Endothelial cell of umbilical vein (primary cell): ENCODE measurements around the gene PLSCR2. TPM values are rescaled to one million over a fixed set of nuclear protein-coding genes. Genes with fewer than 3 reads are reported as not detected.

Experiments
- BruUV-seq: library from RNA; stranded (reverse); fragments of 400-500 nt; replicated peaks from 2 replicates; lab custom pipeline; 2021; lab: Mats Ljungman, UMichigan
- CTCF ChIA-PET: fragments of 300-600, 350-600 bp; sonication (Branson Sonifier 250); formaldehyde crosslinking; loops from one replicate; lab custom pipeline; 2021; ENCODE audit warnings: antibody characterized with exemption, inconsistent platforms; lab: Charles Lee
- POLR2A ChIA-PET: fragments of 300-600, 350-600 bp; sonication (Branson Sonifier 250); formaldehyde crosslinking; loops from one replicate; lab custom pipeline; 2021; ENCODE audit warnings: antibody characterized with exemption, inconsistent platforms; lab: Charles Lee
- DNase-seq: peaks from one replicate; pipeline ENCODE4 v3.0.0-alpha.2; 2011; ENCODE audit warnings: low read depth, low spot score
- FAIRE-seq: peaks from 2 replicates; lab custom pipeline; 2011; peaks lifted over from hg19 to GRCh38; lab: Jason Lieb, UNC
- H2AFZ ChIP-seq: 2 replicates; pipeline ENCODE4 v1.6.0; 2012; ENCODE audit warnings: low read depth, low read length, control low read depth, inconsistent platforms
- H3K27ac ChIP-seq: 2 replicates; pipeline ENCODE4 v1.5.1; 2011; ENCODE audit warnings: low read depth, mild to moderate bottlenecking, control low read depth, low read length, moderate library complexity; ENCODE audit not compliant: insufficient read depth
- H3K27me3 ChIP-seq, 2 experiments: 2 replicates each; pipeline versions ENCODE4 v1.6.0 to v1.6.1; 2011; ENCODE audit warnings: low read length in 2 of 2, mixed read lengths in 1 of 2; ENCODE audit not compliant: control insufficient read depth in 2 of 2, insufficient read depth in 2 of 2
- H3K36me3 ChIP-seq, 2 experiments: 2 replicates in 1 of 2; 3 replicates in 1 of 2; pipeline ENCODE4 v1.5.1; 2011; ENCODE audit warnings: low read length in 2 of 2, mild to moderate bottlenecking in 1 of 2, moderate library complexity in 1 of 2; ENCODE audit not compliant: control insufficient read depth in 2 of 2, insufficient read depth in 2 of 2; ENCODE audit errors: extremely low read depth in 1 of 2
- H3K4me1 ChIP-seq: 3 replicates; pipeline ENCODE4 v1.5.1; 2011; ENCODE audit warnings: mild to moderate bottlenecking, low read length; ENCODE audit not compliant: control insufficient read depth, insufficient read depth; ENCODE audit errors: extremely low read depth
- H3K4me2 ChIP-seq: 2 replicates; pipeline ENCODE4 v1.6.1; 2011; ENCODE audit warnings: low read length, control low read depth, mixed read lengths; ENCODE audit not compliant: insufficient read depth
- H3K4me3 ChIP-seq, 3 experiments: fragments of 200-600 bp in 1 of 3; sonication (generic), shearing (Covaris generic) in 1 of 3; replicated peaks in 1 of 3; 2 replicates each; pipeline ENCODE4 v1.5.1; 2011 to 2016; ENCODE audit warnings: control low read depth in 3 of 3, low read length in 3 of 3, mild to moderate bottlenecking in 2 of 3, inconsistent platforms in 1 of 3, low read depth in 1 of 3, moderate library complexity in 1 of 3; ENCODE audit not compliant: insufficient read depth in 1 of 3
- H3K79me2 ChIP-seq: 2 replicates; pipeline ENCODE4 v1.6.0; 2012; ENCODE audit warnings: low read length, inconsistent platforms; ENCODE audit not compliant: control insufficient read depth, insufficient read depth
- H3K9ac ChIP-seq: replicated peaks from 2 replicates; pipeline ENCODE3; 2011; ENCODE audit warnings: low read length, control low read depth; ENCODE audit not compliant: insufficient read depth; ENCODE audit errors: extremely low read depth
- H3K9me1 ChIP-seq: replicated peaks from 3 replicates; pipeline ENCODE4 v1.6.0; 2011; ENCODE audit warnings: mild to moderate bottlenecking, low read length; ENCODE audit not compliant: control insufficient read depth, insufficient read depth; ENCODE audit errors: extremely low read depth
- H3K9me3 ChIP-seq: replicated peaks from 2 replicates; pipeline ENCODE4 v1.5.1; 2012; ENCODE audit warnings: low read length, inconsistent platforms; ENCODE audit not compliant: control insufficient read depth, insufficient read depth
- H4K20me1 ChIP-seq: replicated peaks from 2 replicates; pipeline ENCODE3; 2011; ENCODE audit warnings: mild to moderate bottlenecking, low read length; ENCODE audit not compliant: control insufficient read depth, insufficient read depth; ENCODE audit errors: extremely low read depth
- CTCF ChIP-seq, 2 donors: IDR thresholded peaks; 1 replicate in 1 of 2; 2 replicates in 1 of 2; pipeline ENCODE4 v1.5.1; 2011; ENCODE audit warnings: low read length in 2 of 2, mild to moderate bottlenecking in 2 of 2, moderate library complexity in 2 of 2, control low read depth in 1 of 2, inconsistent platforms in 1 of 2, low read depth in 1 of 2; ENCODE audit not compliant: insufficient read depth in 1 of 2; ENCODE audit errors: extremely low read depth in 1 of 2
- EZH2 ChIP-seq: IDR thresholded peaks from 2 replicates; pipeline ENCODE4 v1.6.1; 2012; ENCODE audit warnings: borderline replicate concordance, low read depth, mild to moderate bottlenecking, moderate library complexity, low read length, inconsistent platforms; ENCODE audit not compliant: severe bottlenecking
- FOS ChIP-seq: IDR thresholded peaks from 2 replicates; pipeline ENCODE4 v1.6.1; 2011; ENCODE audit warnings: mild to moderate bottlenecking, low read length, moderate library complexity, borderline replicate concordance; ENCODE audit not compliant: insufficient read depth
- GATA2 ChIP-seq: IDR thresholded peaks from 2 replicates; pipeline ENCODE4 v1.7.0; 2011; ENCODE audit warnings: low read depth, mild to moderate bottlenecking, moderate library complexity, mixed read lengths, low read length; ENCODE audit not compliant: insufficient read length, insufficient read depth
- JUN ChIP-seq: IDR thresholded peaks from 2 replicates; pipeline ENCODE4 v1.6.1; 2011; ENCODE audit warnings: borderline replicate concordance, low read depth; ENCODE audit not compliant: insufficient read length, insufficient read depth
- MAX ChIP-seq: IDR thresholded peaks from 2 replicates; pipeline ENCODE4 v1.6.1; 2011; ENCODE audit not compliant: insufficient read depth, insufficient read length
- MYC ChIP-seq: IDR thresholded peaks from one replicate; pipeline ENCODE4 v1.6.1; 2011; ENCODE audit warnings: mild to moderate bottlenecking, low read depth, low read length
- POLR2A ChIP-seq: IDR thresholded peaks from 2 replicates; pipeline ENCODE4 v1.6.1; 2012; ENCODE audit warnings: low read depth, mild to moderate bottlenecking, control low read depth, low read length
- POLR2AphosphoS5 ChIP-seq: IDR thresholded peaks from 2 replicates; pipeline ENCODE4 v1.6.1; 2012; ENCODE audit warnings: low read depth, mild to moderate bottlenecking, control low read depth, low read length, moderate library complexity; ENCODE audit not compliant: insufficient read depth
- dilution Hi-C: fragments of 300-500 bp; cut with MboI; formaldehyde crosslinking; loops from one replicate; pipeline ENCODE4 v1.15.0; 2019; ENCODE audit warnings: low sequenced_read_pairs; ENCODE audit not compliant: extremely low pct_ligation_motif_present
- intact Hi-C: fragments of 100-400 bp; cut with micrococcal nuclease; formaldehyde crosslinking; loops from one replicate; pipeline ENCODE4 v1.10.0; 2022
- polyA plus RNA-seq, 4 experiments: library from polyadenylated mRNA; depleted of rRNA in 3 of 4; stranded (reverse) in 3 of 4; unstranded in 1 of 4; fragments of >200 nt; gene quantifications; 2 replicates each; pipeline versions ENCODE4 v1.2.1 to v1.2.3, GENCODE V29; 2011 to 2012; ENCODE audit warnings: missing spikeins in 1 of 4
- total RNA-seq: library from RNA; stranded (reverse); gene quantifications from 2 replicates; pipeline ENCODE4 v1.2.3, GENCODE V29; 2021

The PLSCR2 gene
- total and polyA plus RNA-seq, 2 donors (not counting 3 experiments of a cell fraction or from before 2014, with no cell fraction given) = not detected

GRCh38 chr3:146421819-146422759 lies 47.3 kb downstream of the PLSCR2 start:
- H3K27me3 ChIP-seq = no peaks in the 10 kb centered on the region
- H3K9me3 ChIP-seq = no peaks in the 10 kb centered on the region
- POLR2A ChIA-PET = no interaction called here
- no peak overlapping the region for H2AFZ ChIP-seq
- no peak for FAIRE-seq
- H4K20me1 ChIP-seq = no peaks in the 10 kb centered on the region
- H3K9ac ChIP-seq = no peak overlapping the region
- no peak overlapping the region for H3K27ac ChIP-seq
- DNase-seq = peak; percentile 7
- H3K79me2 ChIP-seq = no peaks in the 10 kb centered on the region
- CTCF ChIA-PET = interaction anchor here (1.0 kb wide), 1 partner anchor 19 kb away, joined by 4 read pairs; no protein-coding TSS in a partner anchor
- TF ChIP-seq FOS (peak; percentile 59), POLR2AphosphoS5 (no peak), EZH2 (no peak), GATA2 (peak; percentile 14)
- H3K36me3 ChIP-seq = no peaks in the 10 kb centered on the region
- dilution Hi-C loops (no loop called here), intact Hi-C loops (no loop called here)
- no peak overlapping the region for H3K4me2 ChIP-seq
- no peaks in the 10 kb centered on the region for H3K9me1 ChIP-seq
- BruUV-seq = no TSS peak
- no peak overlapping the region for H3K4me3 ChIP-seq
- H3K4me1 ChIP-seq = no peaks in the 10 kb centered on the region

GRCh38 chr3:146416366-146416765 lies 53.0 kb downstream of the PLSCR2 start:
- no TSS peak for BruUV-seq
- FAIRE-seq (no peak), DNase-seq (no peak)
- H4K20me1 ChIP-seq = no peaks in the 10 kb centered on the region
- no peaks in the 10 kb centered on the region for H3K79me2 ChIP-seq
- TF ChIP-seq FOS = no peak
- no peak for TF ChIP-seq MAX
- TF ChIP-seq POLR2A = no peak
- no peak for TF ChIP-seq CTCF (IDR thresholded peaks at IDR 0.05; ENCODE audit: extremely low read depth in 1 of 2, insufficient read depth in 1 of 2, low read depth in 1 of 2, low read length in 2 of 2)
- no peak for TF ChIP-seq EZH2
- TF ChIP-seq GATA2 = no peak
- TF ChIP-seq JUN = no peak
- TF ChIP-seq MYC = no peak
- TF ChIP-seq POLR2AphosphoS5 = no peak
- H3K4me1 ChIP-seq = no peaks in the 10 kb centered on the region
- no peaks in the 10 kb centered on the region for H3K9me1 ChIP-seq
- H3K27ac ChIP-seq = no peak overlapping the region
- CTCF ChIA-PET = no interaction called here
- H2AFZ ChIP-seq = no peak overlapping the region
- POLR2A ChIA-PET = no interaction called here
- intact Hi-C loops (no loop called here), dilution Hi-C loops (no loop called here)
- H3K9me3 ChIP-seq = no peaks in the 10 kb centered on the region
- no peaks in the 10 kb centered on the region for H3K27me3 ChIP-seq
- H3K9ac ChIP-seq = no peak overlapping the region
- no peak overlapping the region for H3K4me2 ChIP-seq
- no peaks in the 10 kb centered on the region for H3K36me3 ChIP-seq
- no peak overlapping the region for H3K4me3 ChIP-seq
